ENCODE results near the gene ACADS. TPM values are rescaled to one million over a fixed set of nuclear protein-coding genes. Genes with fewer than 3 reads are reported as not detected.

The ACADS gene
- total RNA-seq, 1 donor from 2014 or later: 0.88 TPM

DNA sequence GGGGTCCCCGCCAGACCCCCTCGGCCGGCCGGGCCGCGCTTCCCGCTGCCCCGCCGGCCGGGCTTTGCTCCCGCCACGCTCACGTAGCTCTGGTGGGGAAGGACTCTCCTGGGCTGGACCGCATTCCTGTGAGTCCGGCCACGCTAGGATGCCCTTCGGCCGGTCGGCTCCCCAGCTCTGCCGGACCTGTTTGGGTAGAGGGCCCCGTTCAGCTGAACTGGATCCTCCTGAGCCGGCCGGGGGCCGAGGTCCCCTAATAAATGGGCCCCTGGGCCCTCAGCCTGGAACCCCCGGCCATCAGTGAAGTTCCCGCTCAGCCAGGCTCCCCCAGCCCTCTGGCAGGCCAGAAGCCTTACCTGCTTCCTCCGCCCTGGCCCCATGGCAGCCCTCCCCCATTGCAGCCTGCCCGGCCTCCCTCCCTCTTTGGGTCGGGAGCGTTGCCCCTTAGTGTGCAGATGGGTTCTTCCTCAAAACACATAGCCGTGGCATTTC is 14.8 kb upstream of the ACADS start:
- Histone ChIP-seq H2AFZ (replicated peaks) (peak overlapping the region; percentile 95), H4K20me1 (ENCODE audit: low read depth) (peaks cover 47% of the 10 kb centered on the region), H3K4me2 (peak overlapping the region; percentile 100), H3K9ac (peak overlapping the region; percentile 90), H3K36me3 (no peaks in the 10 kb centered on the region), H3K79me2 (ENCODE audit: low read depth) (peaks cover 49% of the 10 kb centered on the region), H3K4me3 (peak overlapping the region; percentile 100), H3F3A (ENCODE audit: low read depth) (peaks cover 14% of the 10 kb centered on the region), H3K27ac (no peak overlapping the region), H3K9me3 (ENCODE audit: low read depth) (no peaks in the 10 kb centered on the region), H3K27me3 (no peaks in the 10 kb centered on the region), H3K4me1 (peaks cover 20% of the 10 kb centered on the region)
- H3K4me1 Mint-ChIP-seq: peaks cover 26% of the 10 kb centered on the region
- peaks cover 3% of the 10 kb centered on the region for H3K27me3 Mint-ChIP-seq (ENCODE audit: insufficient read depth, low read depth)
- TF ChIP-seq EZH2 (IDR thresholded peaks at IDR 0.05): peak; percentile 1
- TF ChIP-seq EZH2phosphoT487 (IDR thresholded peaks at IDR 0.05): no peak
- TF ChIP-seq, protein P1, sequence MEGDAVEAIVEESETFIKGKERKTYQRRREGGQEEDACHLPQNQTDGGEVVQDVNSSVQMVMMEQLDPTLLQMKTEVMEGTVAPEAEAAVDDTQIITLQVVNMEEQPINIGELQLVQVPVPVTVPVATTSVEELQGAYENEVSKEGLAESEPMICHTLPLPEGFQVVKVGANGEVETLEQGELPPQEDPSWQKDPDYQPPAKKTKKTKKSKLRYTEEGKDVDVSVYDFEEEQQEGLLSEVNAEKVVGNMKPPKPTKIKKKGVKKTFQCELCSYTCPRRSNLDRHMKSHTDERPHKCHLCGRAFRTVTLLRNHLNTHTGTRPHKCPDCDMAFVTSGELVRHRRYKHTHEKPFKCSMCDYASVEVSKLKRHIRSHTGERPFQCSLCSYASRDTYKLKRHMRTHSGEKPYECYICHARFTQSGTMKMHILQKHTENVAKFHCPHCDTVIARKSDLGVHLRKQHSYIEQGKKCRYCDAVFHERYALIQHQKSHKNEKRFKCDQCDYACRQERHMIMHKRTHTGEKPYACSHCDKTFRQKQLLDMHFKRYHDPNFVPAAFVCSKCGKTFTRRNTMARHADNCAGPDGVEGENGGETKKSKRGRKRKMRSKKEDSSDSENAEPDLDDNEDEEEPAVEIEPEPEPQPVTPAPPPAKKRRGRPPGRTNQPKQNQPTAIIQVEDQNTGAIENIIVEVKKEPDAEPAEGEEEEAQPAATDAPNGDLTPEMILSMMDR (IDR thresholded peaks at IDR 0.05): no peak
- H3K9me3 Mint-ChIP-seq: no peaks in the 10 kb centered on the region
- H3K27ac Mint-ChIP-seq: peak overlapping the region; percentile 47
- DNase-seq (ENCODE audit: low spot score): peak; percentile 65
- peaks cover 11% of the 10 kb centered on the region for H3K36me3 Mint-ChIP-seq
- H3K4me3 Mint-ChIP-seq: peak overlapping the region; percentile 89

DNA sequence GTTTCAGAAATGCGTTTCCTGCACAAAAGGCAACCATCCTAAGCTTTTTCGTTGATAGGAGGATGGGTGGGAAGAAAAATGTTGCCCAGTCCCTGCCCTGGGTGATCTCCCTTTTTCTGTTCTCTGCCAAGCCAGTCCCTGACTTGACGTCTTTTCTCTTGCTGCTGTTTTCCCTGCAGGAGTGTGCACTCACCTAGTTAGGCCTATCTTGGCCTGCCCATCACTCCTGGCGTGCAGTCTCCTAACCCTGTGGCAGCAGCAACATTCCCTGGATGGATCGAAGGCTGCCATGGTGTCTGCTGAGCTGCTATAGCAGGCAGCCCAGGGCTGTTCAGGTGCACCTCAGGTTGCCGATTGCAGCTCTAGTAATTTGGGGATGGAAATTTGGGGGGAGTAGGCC is 14.2 kb upstream of the ACADS start:
- H3K4me2 ChIP-seq: peak overlapping the region; percentile 100
- Mint-ChIP-seq H3K4me3 (peak overlapping the region; percentile 89), H3K9me3 (no peaks in the 10 kb centered on the region), H3K4me1 (peaks cover 28% of the 10 kb centered on the region), H3K27ac (peak overlapping the region; percentile 47), H3K36me3 (peaks cover 13% of the 10 kb centered on the region), H3K27me3 (ENCODE audit: insufficient read depth, low read depth) (peaks cover 3% of the 10 kb centered on the region)
- peak; percentile 8 for DNase-seq (ENCODE audit: low spot score)
- peaks cover 55% of the 10 kb centered on the region for H3K79me2 ChIP-seq (ENCODE audit: low read depth)
- H3F3A ChIP-seq (ENCODE audit: low read depth): peaks cover 14% of the 10 kb centered on the region
- H3K4me3 ChIP-seq: peak overlapping the region; percentile 100
- peaks cover 53% of the 10 kb centered on the region for H4K20me1 ChIP-seq (ENCODE audit: low read depth)
- H3K4me1 ChIP-seq: peaks cover 20% of the 10 kb centered on the region
- H2AFZ ChIP-seq (replicated peaks): no peak overlapping the region
- H3K9me3 ChIP-seq (ENCODE audit: low read depth): no peaks in the 10 kb centered on the region
- H3K27ac ChIP-seq: no peak overlapping the region
- H3K36me3 ChIP-seq: no peaks in the 10 kb centered on the region
- H3K27me3 ChIP-seq: no peaks in the 10 kb centered on the region
- H3K9ac ChIP-seq: peak overlapping the region; percentile 90
- no peak for TF ChIP-seq EZH2 (IDR thresholded peaks at IDR 0.05)
- TF ChIP-seq, protein P1 (IDR thresholded peaks at IDR 0.05): no peak

DNA sequence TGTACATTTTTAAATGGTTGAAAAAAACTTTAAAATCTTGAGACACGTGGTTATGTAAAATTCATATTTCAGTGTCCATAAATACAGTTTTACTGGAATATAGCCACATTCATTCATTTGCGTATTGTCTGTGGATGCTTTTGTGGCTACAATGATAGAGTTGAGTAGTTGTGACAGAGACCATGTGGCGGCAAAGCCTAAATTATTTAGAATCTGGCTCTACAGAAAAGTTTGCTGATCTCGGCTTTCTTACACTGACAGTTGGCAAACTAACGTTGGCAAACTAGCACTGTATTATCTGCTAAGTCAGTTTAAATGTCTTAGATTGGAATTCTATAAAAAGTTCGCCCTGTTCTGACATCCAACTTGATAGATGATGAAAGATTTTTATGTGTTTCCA is 13.0 kb upstream of the ACADS start:
- Mint-ChIP-seq H3K27ac (no peak overlapping the region), H3K36me3 (peaks cover 16% of the 10 kb centered on the region), H3K27me3 (ENCODE audit: insufficient read depth, low read depth) (peaks cover 3% of the 10 kb centered on the region), H3K9me3 (no peaks in the 10 kb centered on the region), H3K4me3 (no peak overlapping the region), H3K4me1 (peaks cover 30% of the 10 kb centered on the region)
- no peaks in the 10 kb centered on the region for H3K27me3 ChIP-seq
- H3K9me3 ChIP-seq (ENCODE audit: low read depth): no peaks in the 10 kb centered on the region
- no peak overlapping the region for H3K4me3 ChIP-seq
- H3K4me2 ChIP-seq: peak overlapping the region; percentile 100
- H3K4me1 ChIP-seq: peaks cover 20% of the 10 kb centered on the region
- no peak overlapping the region for H3K27ac ChIP-seq
- H2AFZ ChIP-seq (replicated peaks): no peak overlapping the region
- no peak overlapping the region for H3K9ac ChIP-seq
- peaks cover 57% of the 10 kb centered on the region for H3K79me2 ChIP-seq (ENCODE audit: low read depth)
- peaks cover 3% of the 10 kb centered on the region for H3K36me3 ChIP-seq
- DNase-seq (ENCODE audit: low spot score): no peak
- TF ChIP-seq, protein P1 (IDR thresholded peaks at IDR 0.05): no peak
- TF ChIP-seq EZH2phosphoT487 (IDR thresholded peaks at IDR 0.05) (no peak), EZH2 (IDR thresholded peaks at IDR 0.05) (no peak)
- peaks cover 63% of the 10 kb centered on the region for H4K20me1 ChIP-seq (ENCODE audit: low read depth)
- H3F3A ChIP-seq (ENCODE audit: low read depth): peaks cover 14% of the 10 kb centered on the region

Data from neural progenitor cell (in vitro differentiated cells).